GM12801 (cell line): ENCODE results near the gene CALU.

Experiments used
- CTCF ChIP-seq: IDR thresholded peaks from one replicate; pipeline ENCODE4 v1.5.1; 2011; ENCODE audit warnings: control low read depth; ENCODE audit not compliant: insufficient read length; ENCODE audit errors: extremely low read depth

Gene CALU

GRCh38 chr7:128788446-128789412, 49.6 kb downstream of the CALU start:
- no peak for TF ChIP-seq CTCF

- no peak for TF ChIP-seq CTCF
These were observed 51.3 kb downstream of the CALU start for GRCh38 chr7:128790315-128791041.

- TF ChIP-seq CTCF = no peak
These were observed 52.2 kb downstream of the CALU start, which contains the start of gene CCDC136 for GRCh38 chr7:128791121-128791971. Gene CCDC136, plus strand, starts transcription at chr7:128791968. Its CDS starts 444 bp downstream, at chr7:128792412.

- no peak for TF ChIP-seq CTCF
These were observed 52.8 kb downstream of the CALU start for GRCh38 chr7:128791972-128792327.

- no peak for TF ChIP-seq CTCF
These were observed 53.5 kb downstream of the CALU start for GRCh38 chr7:128792471-128793180.

GRCh38 chr7:128793181-128793547, 54.0 kb downstream of the CALU start:
- no peak for TF ChIP-seq CTCF
